NT2/D1 (cell line): Measurements from ENCODE around the gene RHOT2.

Source experiments
- SUZ12 ChIP-seq: IDR thresholded peaks from 2 replicates; pipeline ENCODE4 v1.6.1; 2011; ENCODE audit not compliant: insufficient read length, insufficient read depth; ENCODE audit errors: extremely low read depth
- YY1 ChIP-seq: IDR thresholded peaks from 2 replicates; pipeline ENCODE4 v1.6.1; 2011; ENCODE audit not compliant: insufficient read length, insufficient read depth
- ZNF274 ChIP-seq: IDR thresholded peaks from 2 replicates; pipeline ENCODE4 v1.6.1; 2011; ENCODE audit warnings: mild to moderate bottlenecking, low read depth, low read length

DNA sequence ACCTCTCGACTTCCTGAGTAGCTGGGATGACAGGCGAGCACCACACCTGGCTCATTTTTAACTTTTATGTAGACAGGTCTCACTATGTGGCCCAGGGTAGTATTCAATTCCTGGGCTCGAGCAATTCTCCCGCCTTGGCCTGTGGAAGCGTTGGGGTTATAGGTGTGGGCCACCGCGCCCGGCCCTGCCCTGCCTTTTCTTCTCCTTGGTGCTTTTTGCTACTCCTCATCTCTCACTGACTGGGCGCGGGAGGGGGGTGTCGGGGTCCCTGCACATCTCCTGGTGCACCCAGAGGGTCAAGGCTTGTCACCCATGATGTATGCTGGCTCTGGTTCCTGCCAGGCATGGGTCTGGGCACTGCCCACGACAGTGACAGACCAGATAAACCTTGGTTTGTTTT is 23.4 kb upstream of the RHOT2 start:
- no peak for TF ChIP-seq SUZ12
- TF ChIP-seq YY1: no peak
- no peak for TF ChIP-seq ZNF274
